GM08714 (cell line): ENCODE measurements around the gene OR52E8.

Experiments
- H3K4me3 ChIP-seq: fragments of 200-500 bp; sonication (Bioruptor generic); 2 replicates; pipeline ENCODE4 v1.5.1; 2014; ENCODE audit warnings: mild to moderate bottlenecking, low read length, inconsistent platforms
- ZNF274 ChIP-seq: IDR thresholded peaks from 2 replicates; pipeline ENCODE4 v1.6.1; 2012; ENCODE audit warnings: mild to moderate bottlenecking, low read depth, low read length

OR52E8 gene

GRCh38 chr11:5857590-5857989 is at the start of gene OR52E8:
Gene OR52E8 (minus strand): TSS chr11:5857690. CDS start chr11:5857690, 0 bp downstream.
- no peak within 1 kb of the TSS for H3K4me3 ChIP-seq
- no peak for TF ChIP-seq ZNF274

- H3K4me3 ChIP-seq: no peak overlapping the region
- TF ChIP-seq ZNF274: no peak
Measured at GRCh38 chr11:5899534-5899933, 42.0 kb upstream of the OR52E8 start.

- no peak within 1 kb of the TSS for H3K4me3 ChIP-seq
- TF ChIP-seq ZNF274: no peak
Measured at GRCh38 chr11:5892908-5893307, 35.4 kb upstream of the OR52E8 start, which contains the start of gene OR52E5. Gene OR52E5 (plus strand): TSS chr11:5893208. CDS start chr11:5900777, 7,569 bp downstream.

GRCh38 chr11:5891216-5891800 is 33.8 kb upstream of the OR52E8 start:
- no peak overlapping the region for H3K4me3 ChIP-seq
- no peak for TF ChIP-seq ZNF274

GRCh38 chr11:5887661-5888060 is 30.2 kb upstream of the OR52E8 start:
- no peak for TF ChIP-seq ZNF274
- H3K4me3 ChIP-seq: no peak overlapping the region

- no peak for TF ChIP-seq ZNF274
- H3K4me3 ChIP-seq: no peak overlapping the region
Measured at GRCh38 chr11:5887172-5887571, 29.7 kb upstream of the OR52E8 start.

GRCh38 chr11:5881756-5882155 is 24.3 kb upstream of the OR52E8 start:
- no peak for TF ChIP-seq ZNF274
- no peak overlapping the region for H3K4me3 ChIP-seq

GRCh38 chr11:5880329-5880728 is 22.8 kb upstream of the OR52E8 start, which contains the start of gene OR52E4:
Gene OR52E4 (plus strand): TSS chr11:5880629. CDS start chr11:5884293, 3,664 bp downstream.
- TF ChIP-seq ZNF274: no peak
- H3K4me3 ChIP-seq: no peak within 1 kb of the TSS

- no peak overlapping the region for H3K4me3 ChIP-seq
- no peak for TF ChIP-seq ZNF274
Measured at GRCh38 chr11:5878564-5878963, 21.1 kb upstream of the OR52E8 start.

- TF ChIP-seq ZNF274: no peak
- no peak overlapping the region for H3K4me3 ChIP-seq
Measured at GRCh38 chr11:5865826-5866225, 8.3 kb upstream of the OR52E8 start.

- no peak overlapping the region for H3K4me3 ChIP-seq
- TF ChIP-seq ZNF274: no peak
Measured at GRCh38 chr11:5851002-5851401, 6.5 kb downstream of the OR52E8 start.

GRCh38 chr11:5847711-5848110 is 9.8 kb downstream of the OR52E8 start:
- TF ChIP-seq ZNF274: no peak
- no peak overlapping the region for H3K4me3 ChIP-seq

GRCh38 chr11:5846701-5847100 is 10.8 kb downstream of the OR52E8 start:
- H3K4me3 ChIP-seq: no peak overlapping the region
- no peak for TF ChIP-seq ZNF274

GRCh38 chr11:5841797-5842196 is 15.7 kb downstream of the OR52E8 start, which contains the start of gene OR52E6:
Gene OR52E6 (minus strand): TSS chr11:5841897. CDS start chr11:5841897, 0 bp downstream.
- no peak for TF ChIP-seq ZNF274

GRCh38 chr11:5837695-5838094 is 19.8 kb downstream of the OR52E8 start:
- no peak overlapping the region for H3K4me3 ChIP-seq
- no peak for TF ChIP-seq ZNF274

More at GRCh38 chr11:5841797-5842196, 15.7 kb downstream of the OR52E8 start, which contains the start of gene OR52E6:
- no peak within 1 kb of the TSS for H3K4me3 ChIP-seq

GRCh38 chr11:5833446-5833845 is 24.0 kb downstream of the OR52E8 start:
- TF ChIP-seq ZNF274: no peak
- H3K4me3 ChIP-seq: no peak overlapping the region
